Prostate gland (tissue), 2 donors: ENCODE data around the gene EBF3.

Experiments
- CTCF ChIP-seq, 4 experiments: fragments of 200-600 bp in 2 of 4; fragments of 450-650 bp in 2 of 4; sonication (generic) in 2 of 4; IDR thresholded peaks; 1 replicate in 3 of 4; 2 replicates in 1 of 4; pipeline ENCODE4 v1.5.1; 2016 to 2019; ENCODE audit warnings: antibody characterized with exemption in 4 of 4, mild to moderate bottlenecking in 2 of 4, moderate library complexity in 2 of 4
- POLR2A ChIP-seq: fragments of 450-650 bp; IDR thresholded peaks from one replicate; pipeline ENCODE4 v1.6.1; 2016; ENCODE audit warnings: antibody characterized with exemption, mild to moderate bottlenecking
- POLR2AphosphoS5 ChIP-seq: sonication (generic); formaldehyde crosslinking; IDR thresholded peaks from one replicate; pipeline ENCODE4 v1.6.1; 2017; ENCODE audit warnings: antibody characterized with exemption

GRCh38 chr10:129870961-129871621 lies 93.0 kb downstream of the EBF3 start:
- TF ChIP-seq CTCF (IDR thresholded peaks at IDR 0.05) (no peak), POLR2A (no peak), POLR2AphosphoS5 (no peak)
